HL-60/S4 treated with phorbol 12-myristate 13-acetate at 8.2 ng/mL for 4 days and 3 days (cell line): ENCODE measurements around the gene ZNF689.
"Not testable (repeated sequence)": the region's sequence is repeated elsewhere in the genome, so short reads cannot be mapped to it uniquely, and the experiment has no call there.

Experiments
- in situ Hi-C: fragments of 300-500 bp; cut with MboI; formaldehyde crosslinking; loops from 2 replicates; pipeline ENCODE4 v1.15.0; 2022; ENCODE audit warnings: low sequenced_read_pairs

The ZNF689 gene

GRCh38 chr16:30637139-30637538 is 26.9 kb upstream of the ZNF689 start:
- in situ Hi-C loops = not testable (repeated sequence)

- in situ Hi-C loops = no loop called here
Observed at GRCh38 chr16:30636599-30636998, 26.4 kb upstream of the ZNF689 start.

GRCh38 chr16:30633526-30633925 is 23.3 kb upstream of the ZNF689 start:
- in situ Hi-C loops = no loop called here

- in situ Hi-C loops = not testable (repeated sequence)
Observed at GRCh38 chr16:30632454-30632853, 22.3 kb upstream of the ZNF689 start.

GRCh38 chr16:30628628-30629540 is 18.7 kb upstream of the ZNF689 start:
- in situ Hi-C loops = no loop called here

- in situ Hi-C loops = no loop called here
Observed at GRCh38 chr16:30626236-30626635, 16.0 kb upstream of the ZNF689 start.

GRCh38 chr16:30623536-30624283 is 13.5 kb upstream of the ZNF689 start:
- in situ Hi-C loops = loop anchor here (25.0 kb wide), 1 partner anchor 486 kb away; no protein-coding TSS in a partner anchor

GRCh38 chr16:30622455-30623032 is 12.4 kb upstream of the ZNF689 start:
- in situ Hi-C loops = loop anchor here (25.0 kb wide), 1 partner anchor 485 kb away; no protein-coding TSS in a partner anchor

- in situ Hi-C loops = loop anchor here (25.0 kb wide), 1 partner anchor 484 kb away; no protein-coding TSS in a partner anchor
Observed at GRCh38 chr16:30621765-30622164, 11.6 kb upstream of the ZNF689 start.

GRCh38 chr16:30620169-30620568 is 10.0 kb upstream of the ZNF689 start:
- in situ Hi-C loops = loop anchor here (25.0 kb wide), 1 partner anchor 483 kb away; no protein-coding TSS in a partner anchor

- in situ Hi-C loops = loop anchor here (25.0 kb wide), 1 partner anchor 482 kb away; no protein-coding TSS in a partner anchor
Observed at GRCh38 chr16:30619638-30620037, 9.4 kb upstream of the ZNF689 start.

- in situ Hi-C loops = loop anchor here (25.0 kb wide), 1 partner anchor 482 kb away; no protein-coding TSS in a partner anchor
Observed at GRCh38 chr16:30619202-30619601, 9.0 kb upstream of the ZNF689 start.

GRCh38 chr16:30615358-30616091 is 5.3 kb upstream of the ZNF689 start:
- in situ Hi-C loops = loop anchor here (25.0 kb wide), 1 partner anchor 478 kb away; no protein-coding TSS in a partner anchor

GRCh38 chr16:30609002-30609925 is 925 bp downstream of the ZNF689 start:
- in situ Hi-C loops = loop anchor here (10.0 to 25.0 kb wide), 2 partner anchors 164 to 472 kb away; partner anchors contain the start of gene SEPHS2

- in situ Hi-C loops = loop anchor here (10.0 to 25.0 kb wide), 2 partner anchors 161 to 469 kb away; partner anchors contain the start of gene SEPHS2
Observed at GRCh38 chr16:30606004-30606403, 4.2 kb downstream of the ZNF689 start.

- in situ Hi-C loops = loop anchor here (10.0 to 25.0 kb wide), 2 partner anchors 160 to 468 kb away; partner anchors contain the start of gene SEPHS2
Observed at GRCh38 chr16:30605158-30605557, 5.0 kb downstream of the ZNF689 start.

- in situ Hi-C loops = loop anchor here (10.0 to 25.0 kb wide), 2 partner anchors 160 to 467 kb away; partner anchors contain the start of gene SEPHS2
Observed at GRCh38 chr16:30604316-30604947, 5.8 kb downstream of the ZNF689 start.

- in situ Hi-C loops = loop anchor here (10.0 to 25.0 kb wide), 2 partner anchors 159 to 467 kb away; partner anchors contain the start of gene SEPHS2
Observed at GRCh38 chr16:30603945-30604315, 6.3 kb downstream of the ZNF689 start.
